Right renal pelvis (tissue), 4 donors: Measurements from ENCODE around the gene HOATZ. TPM values are rescaled to one million over a fixed set of nuclear protein-coding genes. Genes with fewer than 3 reads are reported as not detected.

Source experiments
- DNase-seq, 4 donors: peaks; one replicate each; pipeline ENCODE4 v3.0.0-alpha.2; 2013; ENCODE audit warnings: low read depth in 4 of 4, low spot score in 3 of 4, missing footprints in 1 of 4
- polyA plus RNA-seq, 4 donors: library from polyadenylated mRNA; unstranded; fragments of 120-200 nt; gene quantifications; one replicate each; pipeline ENCODE4 v1.2.1, GENCODE V29; 2013; ENCODE audit not compliant: insufficient read length in 4 of 4

HOATZ gene
- polyA plus RNA-seq = under 1 TPM; 0.04 to 0.35 (median 0.18) TPM

GRCh38 chr11:111514216-111515031, at the start of gene HOATZ:
Gene HOATZ, plus strand, starts transcription at chr11:111514778. Its CDS starts 7 bp downstream, at chr11:111514785.
- no peak for DNase-seq

- DNase-seq = no peak
Measured at GRCh38 chr11:111465400-111465799, 49.2 kb upstream of the HOATZ start.

- no peak for DNase-seq
Measured at GRCh38 chr11:111466615-111467014, 48.0 kb upstream of the HOATZ start.

- DNase-seq = no peak
Measured at GRCh38 chr11:111469200-111469599, 45.4 kb upstream of the HOATZ start.

GRCh38 chr11:111472228-111472627, 42.4 kb upstream of the HOATZ start:
- no peak for DNase-seq

GRCh38 chr11:111474432-111474831, 40.1 kb upstream of the HOATZ start:
- DNase-seq = no peak

- no peak for DNase-seq
Measured at GRCh38 chr11:111476366-111476765, 38.2 kb upstream of the HOATZ start.

GRCh38 chr11:111476956-111477355, 37.6 kb upstream of the HOATZ start:
- DNase-seq = no peak

GRCh38 chr11:111477898-111478297, 36.7 kb upstream of the HOATZ start:
- DNase-seq = no peak

- DNase-seq = no peak
Measured at GRCh38 chr11:111479666-111480065, 34.9 kb upstream of the HOATZ start.

GRCh38 chr11:111483431-111483830, 31.1 kb upstream of the HOATZ start:
- no peak for DNase-seq

- no peak for DNase-seq
Measured at GRCh38 chr11:111490496-111490895, 24.1 kb upstream of the HOATZ start.

- no peak for DNase-seq
Measured at GRCh38 chr11:111494040-111494439, 20.5 kb upstream of the HOATZ start.

- no peak for DNase-seq
Measured at GRCh38 chr11:111499483-111499882, 15.1 kb upstream of the HOATZ start.

- DNase-seq = no peak
Measured at GRCh38 chr11:111500481-111500880, 14.1 kb upstream of the HOATZ start.

GRCh38 chr11:111502611-111503010, 12.0 kb upstream of the HOATZ start:
- no peak for DNase-seq

GRCh38 chr11:111510311-111510710, 4.3 kb upstream of the HOATZ start:
- DNase-seq = no peak

GRCh38 chr11:111512296-111513239, 2.0 kb upstream of the HOATZ start, which contains the start of gene BTG4:
Gene BTG4, minus strand, starts transcription at chr11:111512386. Its CDS starts 13,610 bp downstream, at chr11:111498776.
- peak in 1 of 4 donors; percentile 10 for DNase-seq

GRCh38 chr11:111513240-111513605, 1.4 kb upstream of the HOATZ start:
- DNase-seq = no peak

GRCh38 chr11:111515591-111515990, 1.0 kb downstream of the HOATZ start:
- no peak for DNase-seq

GRCh38 chr11:111518668-111519067, 4.1 kb downstream of the HOATZ start:
- DNase-seq = no peak
